MCF 10A (cell line): Measurements from ENCODE around the gene TSC22D4. TPM values are rescaled to one million over a fixed set of nuclear protein-coding genes. Genes with fewer than 3 reads are reported as not detected.
A peak's percentile ranks its signal among the peaks of the same experiment; 100 is the strongest.
"Not testable (repeated sequence)": the region's sequence is repeated elsewhere in the genome, so short reads cannot be mapped to it uniquely, and the experiment has no call there.

ENCODE experiments used
- BruUV-seq: library from RNA; stranded (reverse); fragments of 400-500 nt; replicated peaks from 2 replicates; lab custom pipeline; 2021; lab: Mats Ljungman, UMichigan
- CTCF ChIA-PET: fragments of 300-600 bp; sonication (Branson Sonifier 250); formaldehyde crosslinking; extraction: SDS; loops from one replicate; lab custom pipeline; 2021; ENCODE audit warnings: antibody characterized with exemption, inconsistent platforms; lab: Yijun Ruan, JAX
- POLR2A ChIA-PET: fragments of 300-600, 350-650 bp; sonication (Branson Sonifier 250); formaldehyde crosslinking; extraction: SDS; loops from one replicate; lab custom pipeline; 2020; ENCODE audit warnings: antibody characterized with exemption, inconsistent platforms; lab: Yijun Ruan, JAX
- DNase-seq: peaks from one replicate; pipeline ENCODE4 v3.0.0-alpha.2; 2018; ENCODE audit not compliant: unreplicated experiment
- H3K27ac Mint-ChIP-seq: one replicate; pipeline ENCODE4 v1.8.0; 2022; ENCODE audit warnings: mild to moderate bottlenecking, low read depth, mixed read lengths; ENCODE audit not compliant: unreplicated experiment
- H3K27me3 Mint-ChIP-seq: one replicate; pipeline ENCODE4 v1.8.0; 2022; ENCODE audit warnings: mixed read lengths; ENCODE audit not compliant: insufficient read depth, unreplicated experiment
- H3K36me3 Mint-ChIP-seq: one replicate; pipeline ENCODE4 v1.8.0; 2022; ENCODE audit warnings: mild to moderate bottlenecking, moderate library complexity, mixed read lengths; ENCODE audit not compliant: insufficient read depth, unreplicated experiment
- H3K4me1 Mint-ChIP-seq: one replicate; pipeline ENCODE4 v1.8.0; 2022; ENCODE audit warnings: mixed read lengths; ENCODE audit not compliant: insufficient read depth, unreplicated experiment
- H3K4me3 Mint-ChIP-seq: one replicate; pipeline ENCODE4 v1.8.0; 2022; ENCODE audit warnings: mild to moderate bottlenecking, moderate library complexity, mixed read lengths; ENCODE audit not compliant: unreplicated experiment
- H3K9me3 Mint-ChIP-seq: one replicate; pipeline ENCODE4 v1.8.0; 2022; ENCODE audit warnings: mixed read lengths; ENCODE audit not compliant: unreplicated experiment
- CTCF ChIP-seq: fragments of 200-600 bp; IDR thresholded peaks from one replicate; pipeline ENCODE4 v1.8.0; 2022; ENCODE audit warnings: antibody characterized with exemption, mild to moderate bottlenecking; ENCODE audit not compliant: unreplicated experiment
- intact Hi-C: fragments of 100-400 bp; cut with micrococcal nuclease; formaldehyde crosslinking; loops from 2 replicates; pipeline ENCODE4 v1.14.1; 2022
- total RNA-seq: library from RNA; stranded (reverse); gene quantifications from 2 replicates; pipeline ENCODE4 v1.2.3, GENCODE V29; 2022

TSC22D4 gene
- total RNA-seq, 1 experiment from 2014 or later = 36.0 TPM

GRCh38 chr7:100452513-100452912 is 26.5 kb downstream of the TSC22D4 start:
- ChIA-PET CTCF (interaction anchor here (1.2 to 2.0 kb wide), 3 partner anchors 17 to 107 kb away, joined by 3 to 10 read pairs (median 3); partner anchors contain the start of gene PPP1R35), POLR2A (interaction anchor here (0.5 kb wide), 1 partner anchor 134 kb away, joined by 3 read pairs; the partner anchor contains the start of genes FBXO24 and LRCH4)
- BruUV-seq = no TSS peak
- no peak for DNase-seq
- TF ChIP-seq CTCF = no peak
- H3K36me3 Mint-ChIP-seq = no peaks in the 10 kb centered on the region
- intact Hi-C loops = no loop called here
- H3K4me1 Mint-ChIP-seq = no peaks in the 10 kb centered on the region
- H3K4me3 Mint-ChIP-seq = no peak overlapping the region
- H3K9me3 Mint-ChIP-seq = no peaks in the 10 kb centered on the region
- no peak overlapping the region for H3K27ac Mint-ChIP-seq
- H3K27me3 Mint-ChIP-seq = no peaks in the 10 kb centered on the region

- Mint-ChIP-seq H3K27me3 (no peaks in the 10 kb centered on the region), H3K9me3 (no peaks in the 10 kb centered on the region), H3K4me3 (no peak overlapping the region), H3K27ac (no peak overlapping the region), H3K4me1 (peaks cover 9% of the 10 kb centered on the region), H3K36me3 (no peaks in the 10 kb centered on the region)
- ChIA-PET POLR2A (interaction anchor here (0.7 to 3.1 kb wide), 4 partner anchors 13 to 33 kb away, joined by 3 to 27 read pairs (median 10); partner anchors contain the start of genes PPP1R35 and ZCWPW1), CTCF (interaction anchor here (0.5 to 2.3 kb wide), 8 partner anchors 9 to 1349 kb away, joined by 3 to 7 read pairs (median 4); no protein-coding TSS in a partner anchor)
- TF ChIP-seq CTCF = no peak
- DNase-seq = no peak
- BruUV-seq = no TSS peak
- intact Hi-C loops = no loop called here
These were observed 29.7 kb downstream of the TSC22D4 start for GRCh38 chr7:100449190-100449795.

DNA sequence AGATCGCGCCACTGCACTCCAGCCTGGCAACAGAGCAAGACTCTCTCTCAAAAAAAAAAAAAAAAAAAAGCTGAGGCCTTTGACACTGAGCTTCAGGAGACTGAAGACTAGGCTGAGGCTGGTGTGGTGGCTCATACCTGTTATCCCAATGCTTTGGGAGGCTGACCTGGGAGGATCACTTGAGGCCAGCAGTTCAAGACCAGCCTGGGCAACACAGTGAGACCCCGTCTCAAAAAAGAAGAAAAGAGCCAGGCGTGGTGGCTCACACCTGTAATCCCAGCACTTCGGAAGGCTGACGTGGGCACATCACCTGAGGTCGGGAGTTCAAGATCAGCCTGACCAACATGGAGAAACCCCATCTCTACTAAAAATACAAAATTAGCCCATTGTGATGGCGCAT is 31.7 kb downstream of the TSC22D4 start:
- BruUV-seq, intact Hi-C loops: not testable (repeated sequence)
- POLR2A ChIA-PET = interaction anchor here (0.9 kb wide), 1 partner anchor 11 kb away, joined by 4 read pairs; the partner anchor contains the start of gene PPP1R35

DNA sequence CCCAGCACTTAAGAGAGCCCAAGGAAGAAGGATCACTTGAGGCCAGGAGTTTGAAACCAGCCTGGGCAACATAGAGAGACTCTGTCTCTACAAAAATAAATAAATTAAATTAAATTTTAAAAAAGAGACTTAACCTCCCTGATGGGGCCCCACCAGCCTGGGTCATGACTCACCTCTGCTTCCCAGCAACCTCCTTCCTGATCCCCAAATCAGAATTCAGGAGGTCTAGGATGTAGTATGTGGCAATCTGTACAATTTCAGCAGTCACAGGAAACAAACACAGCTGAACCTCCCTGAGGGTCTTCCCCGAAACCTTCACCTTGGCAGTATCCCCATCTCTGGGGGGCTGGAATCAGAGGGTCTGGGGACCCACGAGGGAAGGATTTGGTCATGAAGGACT is 33.0 kb downstream of the TSC22D4 start:
- intact Hi-C loops = no loop called here
- ChIA-PET POLR2A (interaction anchor here (3.2 kb wide), 1 partner anchor 17 kb away, joined by 17 read pairs; the partner anchor contains the start of genes MEPCE and ZCWPW1), CTCF (interaction anchor here (0.7 to 1.2 kb wide), 3 partner anchors 17 to 259 kb away, joined by 3 read pairs; partner anchors contain the start of gene ZCWPW1)
- H3K27ac Mint-ChIP-seq = no peak overlapping the region
- DNase-seq = peak; percentile 61
- no peak overlapping the region for H3K4me3 Mint-ChIP-seq
- no peaks in the 10 kb centered on the region for H3K9me3 Mint-ChIP-seq
- TF ChIP-seq CTCF = no peak
- peaks cover 12% of the 10 kb centered on the region for H3K4me1 Mint-ChIP-seq
- H3K27me3 Mint-ChIP-seq = no peaks in the 10 kb centered on the region
- BruUV-seq = no TSS peak
- H3K36me3 Mint-ChIP-seq = no peaks in the 10 kb centered on the region

More for the DNA sequence above, 31.7 kb downstream of the TSC22D4 start:
- not testable (repeated sequence) for DNase-seq, H3K9me3 Mint-ChIP-seq, H3K36me3 Mint-ChIP-seq, H3K27me3 Mint-ChIP-seq, H3K4me3 Mint-ChIP-seq, H3K27ac Mint-ChIP-seq
- H3K4me1 Mint-ChIP-seq = peaks cover 12% of the 10 kb centered on the region
- CTCF ChIA-PET = interaction anchor here (0.7 to 1.2 kb wide), 3 partner anchors 89 to 243 kb away, joined by 3 to 4 read pairs (median 3); no protein-coding TSS in a partner anchor
